Measurements from ENCODE around the gene C17orf107.
A peak's percentile ranks its signal among the peaks of the same experiment; 100 is the strongest.
"Not testable (repeated sequence)": the region's sequence is repeated elsewhere in the genome, so short reads cannot be mapped to it uniquely, and the experiment has no call there.

The C17orf107 gene

GRCh38 chr17:4903051-4903818 is 3.9 kb downstream of the C17orf107 start, which contains the start of gene CHRNE:
CHRNE (minus strand) TSS chr17:4903098; CDS start chr17:4903063, 35 bp downstream.
- Histone ChIP-seq H3K4me3 (replicated peaks; ENCODE audit: insufficient read depth, low read length) (no peak within 1 kb of the TSS), H3K27me3 (ENCODE audit: insufficient read depth, poor library complexity, severe bottlenecking) (peaks cover 7% of the 10 kb centered on the region), H3K27ac (replicated peaks) (no peak within 1 kb of the TSS)
- DNase-seq (ENCODE audit: low read depth in 1 of 2, low spot score in 1 of 2) = peak; percentile 31 to 62
- TF ChIP-seq SPI1 (IDR thresholded peaks at IDR 0.05; ENCODE audit: borderline replicate concordance, low read depth) = no peak
- no peak for TF ChIP-seq REST (IDR thresholded peaks at IDR 0.05; ENCODE audit: insufficient replicate concordance, low read depth)
- no peak for TF ChIP-seq GABPA (IDR thresholded peaks at IDR 0.05; ENCODE audit: low read depth)
- TF ChIP-seq, protein P1, sequence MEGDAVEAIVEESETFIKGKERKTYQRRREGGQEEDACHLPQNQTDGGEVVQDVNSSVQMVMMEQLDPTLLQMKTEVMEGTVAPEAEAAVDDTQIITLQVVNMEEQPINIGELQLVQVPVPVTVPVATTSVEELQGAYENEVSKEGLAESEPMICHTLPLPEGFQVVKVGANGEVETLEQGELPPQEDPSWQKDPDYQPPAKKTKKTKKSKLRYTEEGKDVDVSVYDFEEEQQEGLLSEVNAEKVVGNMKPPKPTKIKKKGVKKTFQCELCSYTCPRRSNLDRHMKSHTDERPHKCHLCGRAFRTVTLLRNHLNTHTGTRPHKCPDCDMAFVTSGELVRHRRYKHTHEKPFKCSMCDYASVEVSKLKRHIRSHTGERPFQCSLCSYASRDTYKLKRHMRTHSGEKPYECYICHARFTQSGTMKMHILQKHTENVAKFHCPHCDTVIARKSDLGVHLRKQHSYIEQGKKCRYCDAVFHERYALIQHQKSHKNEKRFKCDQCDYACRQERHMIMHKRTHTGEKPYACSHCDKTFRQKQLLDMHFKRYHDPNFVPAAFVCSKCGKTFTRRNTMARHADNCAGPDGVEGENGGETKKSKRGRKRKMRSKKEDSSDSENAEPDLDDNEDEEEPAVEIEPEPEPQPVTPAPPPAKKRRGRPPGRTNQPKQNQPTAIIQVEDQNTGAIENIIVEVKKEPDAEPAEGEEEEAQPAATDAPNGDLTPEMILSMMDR (IDR thresholded peaks at IDR 0.05; ENCODE audit: insufficient read depth, low read length) = peak; percentile 11
- no peak for TF ChIP-seq POLR2AphosphoS5 (IDR thresholded peaks at IDR 0.05; ENCODE audit: low read depth)

DNA sequence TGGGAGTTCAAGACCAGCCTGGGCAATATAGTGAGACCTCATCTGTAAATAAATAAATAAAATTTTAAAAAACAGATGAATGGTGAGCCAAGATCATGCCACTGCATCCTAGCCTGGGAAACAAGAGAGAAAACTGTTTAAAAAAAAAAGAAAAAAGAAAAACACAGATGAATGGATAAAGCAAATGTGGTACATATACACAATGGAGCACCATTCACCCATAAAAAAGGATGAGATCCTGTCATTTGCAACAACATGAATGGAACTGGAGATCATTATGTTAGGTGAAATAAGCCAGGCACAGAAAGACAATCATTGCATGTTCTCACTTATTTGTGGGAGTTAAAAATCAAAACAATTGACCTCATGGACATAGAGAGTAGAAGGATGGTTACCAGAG is 7.3 kb downstream of the C17orf107 start:
- not testable (repeated sequence) for DNase-seq (ENCODE audit: low read depth in 1 of 2, low spot score in 1 of 2); H3K4me3 ChIP-seq (replicated peaks; ENCODE audit: insufficient read depth, low read length); H3K27ac ChIP-seq (replicated peaks); H3K27me3 ChIP-seq (ENCODE audit: insufficient read depth, poor library complexity, severe bottlenecking)

- Histone ChIP-seq H3K27ac (replicated peaks) (no peak overlapping the region), H3K4me3 (replicated peaks; ENCODE audit: insufficient read depth, low read length) (no peak overlapping the region), H3K27me3 (ENCODE audit: insufficient read depth, poor library complexity, severe bottlenecking) (no peaks in the 10 kb centered on the region)
- no peak for TF ChIP-seq POLR2AphosphoS5 (IDR thresholded peaks at IDR 0.05; ENCODE audit: low read depth)
- TF ChIP-seq, protein P1 (IDR thresholded peaks at IDR 0.05; ENCODE audit: insufficient read depth, low read length) = no peak
- no peak for TF ChIP-seq SPI1 (IDR thresholded peaks at IDR 0.05; ENCODE audit: borderline replicate concordance, low read depth)
- TF ChIP-seq GABPA (IDR thresholded peaks at IDR 0.05; ENCODE audit: low read depth) = no peak
- no peak for TF ChIP-seq REST (IDR thresholded peaks at IDR 0.05; ENCODE audit: insufficient replicate concordance, low read depth)
- no peak for DNase-seq (ENCODE audit: low read depth in 1 of 2, low spot score in 1 of 2)
These were observed 9.0 kb downstream of the C17orf107 start for GRCh38 chr17:4908301-4908700.

GRCh38 chr17:4908711-4909496 is 9.6 kb downstream of the C17orf107 start:
- no peaks in the 10 kb centered on the region for H3K27me3 ChIP-seq (ENCODE audit: insufficient read depth, poor library complexity, severe bottlenecking)
- no peak overlapping the region for H3K27ac ChIP-seq (replicated peaks)
- H3K4me3 ChIP-seq (replicated peaks; ENCODE audit: insufficient read depth, low read length) = no peak overlapping the region
- DNase-seq (ENCODE audit: low read depth in 1 of 2, low spot score in 1 of 2) = peak; percentile 50 to 85
- TF ChIP-seq POLR2AphosphoS5 (IDR thresholded peaks at IDR 0.05; ENCODE audit: low read depth) = no peak
- TF ChIP-seq, protein P1 (IDR thresholded peaks at IDR 0.05; ENCODE audit: insufficient read depth, low read length) = peak; percentile 54

Measured in HL-60 (cell line).